Mesothelial cell of epicardium (in vitro differentiated cells): Measurements from ENCODE around the gene DHPS. TPM values are rescaled to one million over a fixed set of nuclear protein-coding genes. Genes with fewer than 3 reads are reported as not detected.
"Not testable (repeated sequence)": the region's sequence is repeated elsewhere in the genome, so short reads cannot be mapped to it uniquely, and the experiment has no call there.

Source experiments
- DNase-seq, 2 experiments: peaks; one replicate each; pipeline ENCODE4 v3.0.0; 2021; ENCODE audit warnings: low spot score in 2 of 2; ENCODE audit not compliant: unreplicated experiment in 2 of 2
- H3K27ac Mint-ChIP-seq: 2 replicates; pipeline ENCODE4 v1.8.0; 2021; ENCODE audit warnings: mixed read lengths
- H3K27me3 Mint-ChIP-seq: 2 replicates; pipeline ENCODE4 v1.8.0; 2021; ENCODE audit warnings: low read depth, mixed read lengths
- H3K36me3 Mint-ChIP-seq: 2 replicates; pipeline ENCODE4 v1.8.0; 2021; ENCODE audit warnings: mixed read lengths
- H3K4me1 Mint-ChIP-seq: 2 replicates; pipeline ENCODE4 v1.8.0; 2021; ENCODE audit warnings: mixed read lengths
- H3K4me3 Mint-ChIP-seq: 2 replicates; pipeline ENCODE4 v1.8.0; 2021; ENCODE audit warnings: mild to moderate bottlenecking, moderate library complexity, mixed read lengths
- H3K9me3 Mint-ChIP-seq: 2 replicates; pipeline ENCODE4 v1.8.0; 2021; ENCODE audit warnings: mixed read lengths
- total RNA-seq: library from RNA; stranded (reverse); gene quantifications from 3 replicates; pipeline ENCODE4 v1.2.1, GENCODE V29; 2021
- TF ChIP-seq, protein P1 (sequence below): fragments of 200-600 bp; sonication (generic); IDR thresholded peaks from one replicate; pipeline ENCODE4 v1.5.0; 2021; ENCODE audit warnings: antibody characterized with exemption; ENCODE audit not compliant: unreplicated experiment

DHPS gene
- total RNA-seq, 1 donor from 2014 or later, result 97.0 TPM

- Mint-ChIP-seq H3K4me3 (no peak overlapping the region), H3K27me3 (no peaks in the 10 kb centered on the region), H3K36me3 (peaks cover 11% of the 10 kb centered on the region), H3K27ac (no peak overlapping the region), H3K9me3 (no peaks in the 10 kb centered on the region), H3K4me1 (no peaks in the 10 kb centered on the region)
- TF ChIP-seq, protein P1, sequence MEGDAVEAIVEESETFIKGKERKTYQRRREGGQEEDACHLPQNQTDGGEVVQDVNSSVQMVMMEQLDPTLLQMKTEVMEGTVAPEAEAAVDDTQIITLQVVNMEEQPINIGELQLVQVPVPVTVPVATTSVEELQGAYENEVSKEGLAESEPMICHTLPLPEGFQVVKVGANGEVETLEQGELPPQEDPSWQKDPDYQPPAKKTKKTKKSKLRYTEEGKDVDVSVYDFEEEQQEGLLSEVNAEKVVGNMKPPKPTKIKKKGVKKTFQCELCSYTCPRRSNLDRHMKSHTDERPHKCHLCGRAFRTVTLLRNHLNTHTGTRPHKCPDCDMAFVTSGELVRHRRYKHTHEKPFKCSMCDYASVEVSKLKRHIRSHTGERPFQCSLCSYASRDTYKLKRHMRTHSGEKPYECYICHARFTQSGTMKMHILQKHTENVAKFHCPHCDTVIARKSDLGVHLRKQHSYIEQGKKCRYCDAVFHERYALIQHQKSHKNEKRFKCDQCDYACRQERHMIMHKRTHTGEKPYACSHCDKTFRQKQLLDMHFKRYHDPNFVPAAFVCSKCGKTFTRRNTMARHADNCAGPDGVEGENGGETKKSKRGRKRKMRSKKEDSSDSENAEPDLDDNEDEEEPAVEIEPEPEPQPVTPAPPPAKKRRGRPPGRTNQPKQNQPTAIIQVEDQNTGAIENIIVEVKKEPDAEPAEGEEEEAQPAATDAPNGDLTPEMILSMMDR, result no peak
- DNase-seq, result no peak
These were observed 35.1 kb downstream of the DHPS start for GRCh38 chr19:12646551-12646950.

DNA sequence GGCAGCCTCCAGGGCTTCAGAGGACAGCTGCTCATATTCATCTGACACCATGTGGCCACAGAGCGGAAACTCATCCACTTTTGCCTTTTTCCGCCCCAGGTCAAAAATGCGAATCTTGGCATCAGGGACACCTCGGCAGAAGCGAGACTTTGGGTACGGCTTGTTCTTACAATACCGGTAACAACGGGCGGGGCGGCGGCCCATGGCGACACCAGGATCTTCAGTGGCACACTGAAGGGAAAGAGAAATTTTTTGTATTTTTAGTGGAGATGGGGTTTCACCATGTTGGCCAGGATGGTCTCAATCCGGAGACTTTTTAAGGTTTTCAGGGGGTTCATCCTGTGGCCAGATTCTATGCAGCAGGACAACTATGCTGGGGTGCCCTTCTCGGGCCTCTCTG lies 38.0 kb downstream of the DHPS start:
- H3K27ac Mint-ChIP-seq, H3K36me3 Mint-ChIP-seq, H3K9me3 Mint-ChIP-seq, DNase-seq, H3K27me3 Mint-ChIP-seq, H3K4me3 Mint-ChIP-seq, H3K4me1 Mint-ChIP-seq: not testable (repeated sequence)

DNA sequence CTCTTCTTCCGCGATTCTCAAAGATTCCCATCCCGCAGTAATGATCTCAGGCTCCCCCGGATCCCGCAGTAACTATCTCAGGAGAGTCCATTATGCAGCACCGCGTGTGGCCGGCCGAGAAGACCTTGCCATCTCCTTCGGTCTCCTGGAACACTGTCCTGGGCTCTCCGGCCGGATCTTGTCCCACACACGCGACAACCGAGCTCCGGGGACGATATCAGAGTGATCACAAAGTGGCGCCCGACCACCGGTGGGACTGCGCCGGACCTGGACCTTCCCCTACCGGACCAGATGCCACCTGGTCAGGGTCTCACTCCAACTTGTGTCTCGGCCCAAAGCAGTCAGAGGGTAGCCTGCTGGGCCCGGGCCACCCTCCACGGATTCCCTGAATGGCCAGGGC lies 39.2 kb downstream of the DHPS start:
- TF ChIP-seq, protein P1, result no peak
- H3K9me3 Mint-ChIP-seq, result no peaks in the 10 kb centered on the region

DNA sequence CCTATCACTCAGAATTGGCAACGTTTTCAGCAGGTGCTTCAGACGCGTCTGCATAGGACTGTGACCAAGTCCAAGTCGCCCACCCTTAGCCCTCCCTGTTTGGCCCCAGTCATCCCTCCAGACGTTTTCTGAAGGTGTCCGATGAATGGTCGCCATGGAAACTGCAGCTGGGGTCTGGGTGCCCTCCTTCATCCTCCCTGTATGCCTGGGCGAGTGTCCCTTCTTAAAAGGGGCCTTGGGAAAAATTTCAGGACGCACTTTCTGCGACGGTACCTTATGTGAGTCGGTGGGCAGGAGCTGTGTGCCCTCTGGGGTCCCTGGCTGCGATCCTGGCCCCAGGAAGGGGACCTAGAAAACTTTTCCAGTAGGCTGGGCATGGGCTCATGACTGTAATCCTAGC lies 40.2 kb downstream of the DHPS start:
- Mint-ChIP-seq H3K27me3 (no peaks in the 10 kb centered on the region), H3K27ac (no peak overlapping the region), H3K36me3 (peaks cover 3% of the 10 kb centered on the region), H3K9me3 (no peaks in the 10 kb centered on the region), H3K4me1 (peaks cover 4% of the 10 kb centered on the region), H3K4me3 (no peak overlapping the region)
- DNase-seq, result no peak
- TF ChIP-seq, protein P1, result no peak

More for the DNA sequence above, 39.2 kb downstream of the DHPS start:
- H3K27ac Mint-ChIP-seq, result no peak overlapping the region
- H3K4me3 Mint-ChIP-seq, result no peak overlapping the region
- peaks cover 4% of the 10 kb centered on the region for H3K4me1 Mint-ChIP-seq
- peaks cover 3% of the 10 kb centered on the region for H3K36me3 Mint-ChIP-seq
- no peak for DNase-seq
- no peaks in the 10 kb centered on the region for H3K27me3 Mint-ChIP-seq

DNA sequence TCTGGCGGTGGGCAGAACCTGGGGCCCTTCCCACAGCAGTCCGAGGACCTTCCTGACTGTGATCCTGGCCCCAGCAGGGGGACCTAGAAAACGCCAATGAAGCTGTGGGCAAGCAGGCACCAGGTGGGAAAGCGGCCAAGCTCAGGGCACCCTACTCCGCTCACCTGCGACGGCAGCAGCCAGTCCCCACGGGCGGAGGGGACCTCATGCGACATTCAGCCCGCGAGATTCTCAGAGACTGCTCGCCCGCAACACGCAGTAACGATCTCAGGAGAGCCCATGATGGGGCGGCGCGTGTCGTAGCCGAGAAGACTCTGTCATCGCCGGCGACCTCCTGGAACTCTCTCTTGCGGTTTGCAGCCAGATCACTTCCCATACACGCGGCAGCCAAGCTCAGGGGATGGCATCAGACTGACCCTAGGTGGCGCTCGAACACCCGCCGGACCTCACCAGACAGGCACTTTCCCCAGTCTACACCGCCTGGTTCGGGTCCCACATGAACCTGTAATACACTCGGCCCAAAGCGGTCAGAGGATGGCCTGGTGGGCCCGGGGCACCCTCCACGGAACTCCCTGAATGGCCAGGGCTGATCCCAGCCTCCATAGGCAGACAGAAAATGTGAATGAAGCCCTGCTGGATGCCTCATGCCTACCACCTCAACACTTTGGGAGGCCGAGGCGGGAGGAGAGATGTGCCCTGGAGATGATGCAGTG lies 41.6 kb downstream of the DHPS start:
- H3K4me3 Mint-ChIP-seq, result peak overlapping the region; percentile 41
- TF ChIP-seq, protein P1, result peak; percentile 71
- no peak overlapping the region for H3K27ac Mint-ChIP-seq
- peaks cover 4% of the 10 kb centered on the region for H3K4me1 Mint-ChIP-seq
- DNase-seq, result peak in 1 of 2 experiments; percentile 73
- no peaks in the 10 kb centered on the region for H3K36me3 Mint-ChIP-seq
- no peaks in the 10 kb centered on the region for H3K9me3 Mint-ChIP-seq
- no peaks in the 10 kb centered on the region for H3K27me3 Mint-ChIP-seq

- H3K36me3 Mint-ChIP-seq, result no peaks in the 10 kb centered on the region
- TF ChIP-seq, protein P1, result no peak
- H3K9me3 Mint-ChIP-seq, result no peaks in the 10 kb centered on the region
- no peaks in the 10 kb centered on the region for H3K27me3 Mint-ChIP-seq
- no peak overlapping the region for H3K4me3 Mint-ChIP-seq
- DNase-seq, result no peak
- H3K27ac Mint-ChIP-seq, result no peak overlapping the region
- H3K4me1 Mint-ChIP-seq, result peaks cover 4% of the 10 kb centered on the region
These were observed 43.0 kb downstream of the DHPS start for GRCh38 chr19:12638611-12639182.
